AG09309 (cell line): ENCODE data around the gene DSEL.

ENCODE experiments used
- DNase-seq: peaks from one replicate; pipeline ENCODE4 v3.0.0-alpha.2; 2010; ENCODE audit warnings: low read depth
- H3K4me3 ChIP-seq: 2 replicates; pipeline ENCODE4 v1.5.1; 2011; ENCODE audit warnings: mild to moderate bottlenecking, low read depth, low read length, moderate library complexity; ENCODE audit not compliant: control insufficient read depth
- CTCF ChIP-seq: IDR thresholded peaks from 2 replicates; pipeline ENCODE4 v1.5.1; 2011; ENCODE audit warnings: mild to moderate bottlenecking, low read depth, low read length, inconsistent platforms; ENCODE audit not compliant: insufficient read depth, control insufficient read depth; ENCODE audit errors: missing control alignments

DSEL gene

GRCh38 chr18:67485655-67486054, 30.9 kb downstream of the DSEL start:
- H3K4me3 ChIP-seq = no peak overlapping the region
- TF ChIP-seq CTCF = no peak
- no peak for DNase-seq

- no peak overlapping the region for H3K4me3 ChIP-seq
- DNase-seq = no peak
- no peak for TF ChIP-seq CTCF
Measured at GRCh38 chr18:67484458-67484857, 32.1 kb downstream of the DSEL start.

- DNase-seq = no peak
- no peak overlapping the region for H3K4me3 ChIP-seq
- no peak for TF ChIP-seq CTCF
Measured at GRCh38 chr18:67483952-67484351, 32.6 kb downstream of the DSEL start.

GRCh38 chr18:67483237-67483636, 33.3 kb downstream of the DSEL start:
- DNase-seq = no peak
- H3K4me3 ChIP-seq = no peak overlapping the region
- TF ChIP-seq CTCF = no peak

GRCh38 chr18:67478249-67478648, 38.3 kb downstream of the DSEL start:
- TF ChIP-seq CTCF = no peak
- no peak overlapping the region for H3K4me3 ChIP-seq
- DNase-seq = no peak

- H3K4me3 ChIP-seq = no peak overlapping the region
- no peak for DNase-seq
- TF ChIP-seq CTCF = no peak
Measured at GRCh38 chr18:67477522-67477921, 39.0 kb downstream of the DSEL start.

GRCh38 chr18:67476585-67476984, 39.9 kb downstream of the DSEL start:
- H3K4me3 ChIP-seq = no peak overlapping the region
- DNase-seq = no peak
- TF ChIP-seq CTCF = no peak
